COLO829 (cell line): Measurements from ENCODE around the gene USP16.
"Not testable (repeated sequence)": the region's sequence is repeated elsewhere in the genome, so short reads cannot be mapped to it uniquely, and the experiment has no call there.

ENCODE experiments used
- DNase-seq: peaks from one replicate; pipeline ENCODE4 v3.0.0; 2012; ENCODE audit warnings: low spot score

Gene USP16

GRCh38 chr21:29024474-29025327, at the start of gene USP16:
Gene USP16 (plus strand): TSS chr21:29024668. CDS start chr21:29027914, 3,246 bp downstream.
- peak; percentile 98 for DNase-seq

DNA sequence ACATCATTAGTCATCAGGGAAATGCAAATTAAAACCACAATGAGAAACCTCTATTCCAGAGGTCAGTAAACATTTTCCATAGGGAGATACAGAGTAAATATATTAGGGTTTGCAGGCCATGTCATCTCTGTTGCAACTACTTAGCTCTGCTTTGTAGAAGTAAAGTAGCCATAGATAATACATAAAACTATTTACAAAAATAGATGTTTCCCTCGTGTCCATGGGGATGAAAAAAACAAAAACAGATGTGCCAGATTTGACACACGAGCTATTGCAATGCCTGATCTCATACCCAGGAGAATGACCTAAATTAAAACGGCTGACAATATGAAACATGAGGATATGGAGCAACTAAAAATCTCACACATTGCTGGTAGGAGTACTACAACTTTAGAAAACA, 49.1 kb upstream of the USP16 start:
- DNase-seq: no peak

DNA sequence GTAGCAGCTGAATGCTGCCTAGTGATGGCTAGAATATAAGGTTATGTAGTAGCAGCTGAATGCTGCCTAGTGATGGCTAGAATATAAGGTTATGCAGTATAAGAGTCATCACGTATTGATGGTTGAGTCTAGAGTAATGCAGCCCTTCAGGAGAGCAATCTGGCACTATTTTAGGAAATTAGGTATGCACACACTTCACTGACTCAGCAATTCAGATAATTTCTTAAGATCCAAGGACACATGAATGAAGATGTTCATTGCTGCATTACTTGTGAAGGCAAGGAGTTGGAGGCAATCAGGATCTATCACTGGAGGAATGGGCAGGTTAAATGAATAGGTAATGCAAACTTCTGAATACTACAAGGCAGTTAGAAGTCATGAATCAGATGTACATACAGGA, 45.4 kb upstream of the USP16 start:
- DNase-seq: no peak

DNA sequence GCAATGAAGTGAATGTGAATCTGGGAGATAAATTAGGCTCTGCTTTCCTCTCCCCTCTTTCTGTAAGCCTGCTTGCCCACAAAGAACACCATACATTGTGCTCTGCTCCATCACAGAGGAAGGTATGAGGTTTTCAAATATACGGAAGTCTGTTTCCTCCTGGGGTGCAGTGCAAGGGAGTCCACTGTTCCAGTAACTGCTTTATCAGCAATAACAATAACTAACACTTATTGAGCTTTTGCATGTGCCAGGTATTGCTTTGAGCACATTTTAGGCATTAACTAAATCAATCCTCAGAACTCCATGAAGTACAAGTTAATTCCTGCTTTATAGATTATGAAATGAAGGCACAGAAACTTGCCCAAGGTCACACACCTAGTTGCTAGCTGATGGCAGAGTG, 41.8 kb upstream of the USP16 start:
- no peak for DNase-seq

DNA sequence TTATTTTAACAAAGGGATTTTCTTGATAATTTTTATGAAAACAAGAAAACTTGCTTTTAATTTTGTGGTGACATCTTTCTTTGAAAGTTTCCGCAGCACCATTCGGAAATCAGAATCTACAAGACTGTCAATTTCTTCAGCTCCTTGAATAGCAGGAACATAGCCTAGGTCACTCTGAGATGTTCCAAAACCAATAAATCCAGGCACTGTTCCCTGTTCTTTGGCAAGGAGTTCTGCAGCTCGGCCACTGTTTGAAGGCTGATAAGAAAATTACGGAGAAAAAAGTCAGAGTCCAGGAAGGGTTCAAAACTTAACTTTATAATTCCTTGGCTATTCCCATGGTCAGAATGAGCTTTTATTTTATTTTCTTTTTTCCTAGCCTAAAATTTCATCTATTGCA, 37.8 kb upstream of the USP16 start:
- no peak for DNase-seq

DNA sequence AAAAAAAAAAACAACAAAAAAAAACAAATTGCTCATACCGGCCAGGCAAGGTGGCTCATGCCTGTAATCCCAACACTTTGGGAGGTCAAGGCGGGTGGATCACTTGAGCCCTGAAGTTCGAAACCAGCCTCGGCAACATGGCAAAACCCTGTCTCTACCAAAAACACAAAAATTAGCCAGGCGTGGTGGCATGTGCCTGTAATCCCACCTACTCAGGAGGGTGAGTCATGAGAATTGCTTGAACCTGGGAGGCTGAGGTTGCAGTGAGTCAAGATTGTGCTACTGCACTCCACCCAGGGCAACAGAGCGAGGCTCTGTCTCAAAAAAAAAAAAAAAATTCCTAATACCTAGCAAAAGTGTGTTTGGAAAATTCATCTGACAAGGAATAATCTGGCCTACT, 36.3 kb upstream of the USP16 start:
- DNase-seq: not testable (repeated sequence)

GRCh38 chr21:28991861-28992525, 32.5 kb upstream of the USP16 start:
- DNase-seq: no peak

DNA sequence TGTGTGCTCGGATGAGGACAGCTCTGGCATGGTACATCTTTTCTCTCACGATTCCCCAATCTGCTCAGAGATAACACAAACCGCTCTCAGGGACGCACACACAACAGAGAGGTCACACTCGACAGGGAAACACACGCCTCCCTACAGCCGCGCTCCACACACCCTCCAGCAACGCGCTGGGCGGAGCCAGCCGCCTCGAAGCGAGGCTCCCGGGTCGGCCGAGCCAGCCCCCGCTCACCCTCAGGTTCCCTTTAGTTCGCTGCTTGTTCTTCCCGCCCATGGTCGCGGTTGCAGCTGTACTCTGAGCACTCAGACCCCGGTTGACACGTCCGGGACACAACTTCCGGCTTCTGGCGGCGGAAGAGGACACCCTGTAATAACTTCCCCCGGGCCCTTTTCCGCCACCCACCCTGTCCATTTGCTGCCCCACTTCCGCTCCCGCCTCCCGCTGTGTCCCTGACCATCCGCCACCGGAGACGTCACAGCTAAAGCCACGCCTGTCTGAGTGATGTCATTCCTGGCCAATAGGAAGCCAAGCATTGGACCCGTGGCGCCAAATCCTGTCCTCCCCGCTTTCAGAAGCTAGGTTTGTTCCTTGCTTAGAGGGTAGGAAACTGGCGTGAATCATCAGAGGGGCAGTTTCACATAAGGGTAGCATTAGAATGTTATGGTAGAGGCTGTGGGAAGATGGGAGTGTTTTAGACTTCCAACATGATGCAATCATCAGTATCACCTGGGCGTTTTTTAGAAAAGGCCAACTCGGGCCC, 31.8 kb upstream of the USP16 start, which contains the start of gene LTN1:
Gene LTN1, minus strand, starts transcription at position 352 of the 767 bp plus-strand sequence. Its CDS starts 72 bp downstream, at position 280.
- DNase-seq: peak; percentile 99

GRCh38 chr21:28993293-28993629, 31.2 kb upstream of the USP16 start:
- no peak for DNase-seq

DNA sequence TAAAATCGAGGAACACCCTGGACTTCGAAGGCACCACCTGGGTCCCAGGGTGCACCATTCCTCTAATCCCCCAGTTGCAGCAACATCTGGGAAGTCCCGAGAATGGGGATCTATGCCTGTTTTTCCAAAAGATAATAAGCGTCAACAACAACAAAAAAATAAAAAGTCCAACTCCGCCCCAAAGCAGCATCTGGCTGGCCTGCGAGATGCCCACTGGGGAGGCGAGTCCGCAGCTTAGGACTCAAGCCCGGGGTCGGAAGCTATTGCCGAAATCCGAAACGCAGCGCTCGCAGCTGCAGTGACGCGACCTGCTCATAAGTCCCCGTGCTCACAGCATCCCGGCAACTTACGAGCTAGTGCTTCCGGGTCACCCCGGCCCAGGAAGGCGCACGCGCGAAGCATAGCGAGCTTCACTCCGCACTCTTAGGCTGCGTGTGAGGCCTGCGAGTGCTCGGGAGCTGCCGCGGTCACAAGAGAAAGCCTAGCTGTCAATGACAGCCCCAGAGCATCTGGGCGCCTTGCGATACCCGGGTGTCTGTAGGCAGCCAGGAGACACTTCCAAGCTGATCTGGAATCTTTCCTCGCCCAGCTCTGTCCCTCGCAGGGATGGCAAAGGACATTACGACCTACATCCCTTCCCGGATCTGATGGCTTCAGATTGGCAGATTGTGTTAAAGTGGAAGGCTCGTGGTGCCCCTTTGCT, 21.9 kb upstream of the USP16 start:
- DNase-seq: peak; percentile 89

- no peak for DNase-seq
Observed at GRCh38 chr21:29005696-29006095, 18.8 kb upstream of the USP16 start.

DNA sequence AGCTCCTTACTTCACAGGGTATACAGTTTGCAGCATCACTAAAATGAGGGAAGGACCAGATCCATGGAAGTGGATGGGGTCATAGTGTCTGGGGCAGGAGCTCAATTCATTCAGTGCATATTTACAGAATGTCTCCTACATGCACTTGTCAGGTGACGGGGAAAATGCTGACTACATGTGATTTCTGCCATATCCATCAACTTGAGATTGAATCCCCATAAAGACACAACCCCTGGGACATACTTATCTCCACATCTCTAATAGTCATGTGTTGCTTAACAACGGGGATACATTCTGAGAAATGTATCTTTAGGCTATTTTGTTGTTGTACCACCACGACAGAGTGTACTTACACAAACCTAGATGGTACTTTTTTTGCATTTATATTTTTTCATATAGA, 17.3 kb upstream of the USP16 start:
- DNase-seq: no peak

- DNase-seq: no peak
Observed at GRCh38 chr21:29007810-29008209, 16.7 kb upstream of the USP16 start.

- no peak for DNase-seq
Observed at GRCh38 chr21:29008367-29008766, 16.1 kb upstream of the USP16 start.

- not testable (repeated sequence) for DNase-seq
Observed at GRCh38 chr21:29011236-29011635, 13.2 kb upstream of the USP16 start.

DNA sequence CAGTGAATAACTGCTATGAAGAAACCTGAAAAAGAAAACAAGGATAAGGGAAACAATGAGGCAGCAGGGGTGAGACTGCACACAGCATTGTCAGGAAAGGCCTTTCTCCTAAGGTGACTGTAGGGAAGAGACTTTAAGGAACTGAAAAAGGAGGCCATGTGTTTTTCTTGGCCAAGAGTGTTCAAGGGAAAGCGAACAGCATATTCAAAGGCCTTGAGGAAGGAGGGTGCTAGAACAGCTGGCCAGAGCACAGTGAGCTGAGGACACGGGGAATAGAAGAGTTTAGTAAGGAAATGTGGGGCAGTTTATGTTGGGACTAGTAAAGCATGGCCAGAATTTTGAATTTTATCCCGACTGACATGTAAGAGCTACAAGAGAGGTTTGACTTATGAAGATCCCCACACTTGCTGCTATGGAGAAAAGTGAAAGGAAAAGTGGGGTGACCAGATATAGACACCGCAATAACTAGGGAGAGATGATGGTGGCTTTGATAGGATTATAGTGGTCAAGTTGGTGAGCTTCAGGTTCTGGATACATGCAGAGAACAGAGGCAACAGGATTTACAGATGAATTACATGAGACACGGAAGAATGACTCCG, 6.7 kb upstream of the USP16 start:
- DNase-seq: no peak

DNA sequence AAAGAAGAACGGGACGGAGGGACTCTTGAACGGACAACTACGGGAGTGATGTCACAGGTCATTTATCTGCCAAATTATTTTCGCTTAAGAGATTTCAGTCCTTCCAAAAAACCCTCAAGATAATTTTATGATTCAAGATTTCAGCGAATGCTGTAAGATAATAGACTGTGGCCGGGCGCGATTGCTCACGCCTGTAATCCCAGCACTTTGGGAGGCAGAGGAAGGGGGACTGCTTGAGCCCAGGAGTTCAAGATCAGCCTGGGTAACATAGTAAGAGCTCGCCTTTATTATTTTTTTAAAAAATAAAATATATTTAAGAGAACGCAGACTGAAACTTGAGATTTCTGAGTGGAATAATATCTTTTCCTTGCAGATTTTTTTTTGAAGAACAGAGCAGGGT, 5.9 kb upstream of the USP16 start:
- no peak for DNase-seq

- no peak for DNase-seq
Observed at GRCh38 chr21:29022166-29022565, 2.3 kb upstream of the USP16 start.

DNA sequence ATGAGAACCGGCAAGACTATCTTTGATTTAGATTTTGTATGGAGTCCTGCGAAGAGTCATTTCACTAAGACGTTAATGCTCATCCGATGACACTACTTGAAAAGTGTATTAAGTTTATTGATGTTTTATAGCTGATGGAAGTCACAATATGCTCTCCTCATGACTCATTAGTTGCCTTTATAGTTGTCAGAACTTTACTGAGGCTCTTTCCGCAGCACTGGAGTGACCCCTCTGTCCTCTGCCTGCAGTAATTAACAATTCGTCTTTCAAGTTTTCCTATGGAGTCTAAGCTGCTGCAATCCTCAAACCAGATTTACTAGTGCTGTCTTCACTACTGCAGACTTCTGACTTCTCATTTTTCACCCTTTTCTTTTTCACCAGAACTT, 853 bp downstream of the USP16 start:
- no peak for DNase-seq

GRCh38 chr21:29029524-29029923, 5.1 kb downstream of the USP16 start:
- DNase-seq: no peak

DNA sequence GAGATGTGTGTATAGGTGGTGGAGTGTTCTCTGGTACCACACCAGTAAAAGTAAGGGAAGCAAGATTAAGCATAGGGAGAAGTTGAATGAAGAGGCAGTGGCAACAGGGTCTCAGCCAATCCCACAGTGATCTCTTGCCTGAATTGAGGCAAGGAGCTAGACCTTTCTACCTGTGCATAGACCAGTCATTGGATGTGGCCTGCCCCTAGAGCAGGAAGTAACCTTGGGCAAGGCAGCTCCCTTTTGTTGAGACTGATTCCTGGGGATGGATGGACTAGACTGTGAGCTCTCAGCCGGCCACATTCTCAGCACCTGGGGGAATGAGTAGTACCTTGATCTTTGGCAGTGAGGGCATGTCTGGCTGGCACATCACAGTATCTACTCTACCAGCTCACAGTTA, 6.4 kb downstream of the USP16 start:
- DNase-seq: no peak

DNA sequence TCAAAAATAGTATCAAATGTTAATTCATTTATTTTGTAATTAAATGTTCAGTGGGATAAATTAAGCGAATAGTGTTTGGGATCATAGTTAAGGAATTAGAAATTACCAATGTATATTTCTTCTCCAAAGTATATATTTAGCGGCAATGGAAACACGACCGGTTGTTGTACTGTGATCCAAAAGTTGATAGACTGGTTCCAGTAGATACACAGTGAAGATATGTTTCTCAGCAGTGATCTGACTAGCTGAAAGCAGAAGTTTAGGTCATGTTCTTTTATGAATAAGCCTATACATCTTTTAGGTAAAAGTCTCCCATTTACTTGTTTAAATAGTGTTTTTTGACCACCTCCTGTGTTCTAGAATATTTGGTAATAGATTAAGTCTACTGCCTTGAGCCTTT, 8.8 kb downstream of the USP16 start:
- DNase-seq: no peak
